Heart right ventricle (tissue), 16 donors: ENCODE data around the gene SPINK6. TPM values are rescaled to one million over a fixed set of nuclear protein-coding genes. Genes with fewer than 3 reads are reported as not detected.

Source experiments
- ATAC-seq, 8 donors: fragments of 200-7000 bp; cut with Tn5 transposase; one replicate each; pipeline ENCODE4 v1.9.1; 2020; ENCODE audit warnings: mild to moderate bottlenecking in 8 of 8, moderate library complexity in 8 of 8, moderate number of reproducible peaks in 1 of 8
- DNase-seq, 2 donors: peaks; one replicate each; pipeline ENCODE4 v3.0.0-alpha.2; 2020
- H3K27ac ChIP-seq, 10 donors: fragments of 200-600 bp; sonication (generic) in 2 of 10; one replicate each; pipeline versions ENCODE4 v1.5.0 to v1.8.0; 2020 to 2022; ENCODE audit warnings: mild to moderate bottlenecking in 3 of 10
- H3K27me3 ChIP-seq, 7 donors: fragments of 200-600 bp; one replicate each; pipeline ENCODE4 v1.8.0; 2021 to 2022; ENCODE audit warnings: mild to moderate bottlenecking in 2 of 7
- H3K36me3 ChIP-seq, 9 donors: fragments of 200-600 bp; sonication (generic) in 1 of 9; one replicate each; pipeline versions ENCODE4 v1.5.0 to v1.8.0; 2020 to 2022; ENCODE audit warnings: mild to moderate bottlenecking in 2 of 9
- H3K4me1 ChIP-seq, 9 donors: fragments of 200-600 bp; sonication (generic) in 1 of 9; one replicate each; pipeline versions ENCODE4 v1.5.0 to v1.8.0; 2020 to 2022; ENCODE audit warnings: mild to moderate bottlenecking in 4 of 9
- H3K4me3 ChIP-seq, 10 donors: fragments of 200-600 bp; sonication (generic) in 2 of 10; one replicate each; pipeline versions ENCODE4 v1.5.0 to v1.8.0; 2020 to 2022; ENCODE audit warnings: mild to moderate bottlenecking in 7 of 10, moderate library complexity in 2 of 10
- H3K9me3 ChIP-seq, 11 donors: fragments of 200-600 bp in 10 of 11; sonication (generic) in 2 of 11; one replicate each; pipeline versions ENCODE4 v1.5.0 to v1.8.0; 2013 to 2022; ENCODE audit warnings: mild to moderate bottlenecking in 2 of 11, control low read depth in 1 of 11, moderate library complexity in 1 of 11
- WGBS, 2 donors: extraction: QIAGEN DNeasy Blood & Tissue Kit; methylation state at CpG; one replicate each; pipeline ENCODE4 v1.1.7; 2013; ENCODE audit warnings: inconsistent platforms in 1 of 2; 5-methylcytosine and 5-hydroxymethylcytosine counted together
- intact Hi-C, 10 donors: fragments of 100-400 bp; cut with DNase I; formaldehyde crosslinking; loops; one replicate each; pipeline versions ENCODE4 v1.11.1 to v1.14.2; 2022
- polyA plus RNA-seq, 2 donors: library from polyadenylated mRNA; stranded (reverse); fragments of 200-250 nt; gene quantifications; one replicate each; pipeline ENCODE4 v1.2.3, GENCODE V29; 2013
- total RNA-seq, 10 donors: library from RNA; stranded (reverse); fragmentation: NEBNext Ultra II Directional in 3 of 10; extraction: Animal tissue kit (Norgen Biotek cat#: 25700) in 3 of 10; gene quantifications; one replicate each; pipeline versions ENCODE4 v1.2.1 to v1.2.4, GENCODE V29; 2021 to 2023
- TF ChIP-seq, protein P1 (sequence below), 9 donors: fragments of 200-600 bp; sonication (generic) in 2 of 9; IDR thresholded peaks; one replicate each; pipeline versions ENCODE4 v1.5.0 to v1.8.0; 2021 to 2022; ENCODE audit warnings: antibody characterized with exemption in 9 of 9, mild to moderate bottlenecking in 5 of 9, moderate library complexity in 1 of 9
- donor health status: Arrhythmogenic right ventricular cardiomyopathy.
- donor health status: ischemic (EF 13 %, LVEDD 7.1; RV severe dilation, severe dysfunction).
- donor health status: healthy with polysubstance abuse.
- donor health status: DM: no; HTN: yes; CAD: no.
- donor health status: DM: no; HTN: no; CAD: no.
- donor health status: ischemic (EF 25% LVEDD 6.9; RV normal size, moderate dysfunction).
- donor health status: ischemic (EF 25% LVEDD 5.7; RV mildly dilated, moderate dysfunction).
- donor health status: healthy.
- donor health status: DM: yes; HTN: yes; CAD: no.
- donor health status: Ischemic cardiomyopathy.
- donor health status: ischemic (EF 35%, LVEDD 5.7; RV mildly dilated, moderate dysfunction).
- donor health status: nonischemic (EF 11% LVEDD 7.7; RV severe dilation, severe dysfunction).
- donor health status: DM: yes; HTN: yes; CAD: no.
- donor health status: PGD.
- donor health status: ischemic (EF 29% LVEDD 5.4; RV normal size, mild dysfunction).
- donor health status: nonischemic (EF 23%, LVEDD 6.1; RV moderate dilation, normal function).

Gene SPINK6
- total and polyA plus RNA-seq, 12 donors: not detected

- no peak for ATAC-seq
- intact Hi-C loops: loop anchor here in 8 of 10 donors (5.0 to 10.0 kb wide), 7 partner anchors 195 to 858 kb away; no protein-coding TSS in a partner anchor
- Histone ChIP-seq H3K27me3 (no peaks in the 10 kb centered on the region), H3K4me1 (no peaks in the 10 kb centered on the region), H3K9me3 (no peaks in the 10 kb centered on the region), H3K4me3 (no peak overlapping the region), H3K36me3 (no peaks in the 10 kb centered on the region), H3K27ac (no peak overlapping the region)
- TF ChIP-seq, protein P1, sequence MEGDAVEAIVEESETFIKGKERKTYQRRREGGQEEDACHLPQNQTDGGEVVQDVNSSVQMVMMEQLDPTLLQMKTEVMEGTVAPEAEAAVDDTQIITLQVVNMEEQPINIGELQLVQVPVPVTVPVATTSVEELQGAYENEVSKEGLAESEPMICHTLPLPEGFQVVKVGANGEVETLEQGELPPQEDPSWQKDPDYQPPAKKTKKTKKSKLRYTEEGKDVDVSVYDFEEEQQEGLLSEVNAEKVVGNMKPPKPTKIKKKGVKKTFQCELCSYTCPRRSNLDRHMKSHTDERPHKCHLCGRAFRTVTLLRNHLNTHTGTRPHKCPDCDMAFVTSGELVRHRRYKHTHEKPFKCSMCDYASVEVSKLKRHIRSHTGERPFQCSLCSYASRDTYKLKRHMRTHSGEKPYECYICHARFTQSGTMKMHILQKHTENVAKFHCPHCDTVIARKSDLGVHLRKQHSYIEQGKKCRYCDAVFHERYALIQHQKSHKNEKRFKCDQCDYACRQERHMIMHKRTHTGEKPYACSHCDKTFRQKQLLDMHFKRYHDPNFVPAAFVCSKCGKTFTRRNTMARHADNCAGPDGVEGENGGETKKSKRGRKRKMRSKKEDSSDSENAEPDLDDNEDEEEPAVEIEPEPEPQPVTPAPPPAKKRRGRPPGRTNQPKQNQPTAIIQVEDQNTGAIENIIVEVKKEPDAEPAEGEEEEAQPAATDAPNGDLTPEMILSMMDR (IDR thresholded peaks at IDR 0.05): no peak
- WGBS, 2 donors: 72 to 76% methylated on average over 1 of the region's 1 CpG
- DNase-seq: no peak
Measured at GRCh38 chr5:148177207-148177606, 25.6 kb upstream of the SPINK6 start.

DNA sequence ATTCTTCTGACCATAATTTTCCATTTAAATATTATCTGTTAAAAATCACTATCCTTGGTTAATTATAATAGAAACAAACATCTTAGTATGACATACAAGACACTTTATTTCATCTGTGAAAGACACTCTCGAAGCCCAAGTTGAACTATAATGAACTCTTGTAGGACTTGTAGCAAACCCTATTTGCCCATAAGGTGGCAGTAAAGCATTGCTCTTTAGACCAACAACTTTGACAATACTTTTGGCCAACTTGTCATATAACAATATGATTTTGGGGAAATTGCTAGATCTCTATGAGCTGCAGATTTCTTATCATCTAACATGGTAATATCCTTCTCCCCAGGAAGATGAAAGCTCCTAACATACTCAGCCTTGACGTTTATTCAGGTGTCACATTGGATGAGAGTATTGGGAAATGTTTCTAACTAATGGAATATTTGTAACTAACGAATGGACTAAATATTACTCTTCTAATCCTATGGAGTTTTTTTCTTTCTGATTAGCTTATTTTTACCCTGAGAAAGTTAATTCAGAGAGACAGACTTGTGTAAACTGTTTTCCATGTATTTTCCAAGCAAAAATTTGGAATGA is 23.5 kb upstream of the SPINK6 start:
- Histone ChIP-seq H3K4me3 (no peak overlapping the region), H3K4me1 (no peaks in the 10 kb centered on the region), H3K27me3 (no peaks in the 10 kb centered on the region), H3K9me3 (no peaks in the 10 kb centered on the region), H3K36me3 (no peaks in the 10 kb centered on the region), H3K27ac (no peak overlapping the region)
- TF ChIP-seq, protein P1 (IDR thresholded peaks at IDR 0.05): peak; percentile 40 to 86 (median 79)
- intact Hi-C loops: loop anchor here in 9 of 10 donors (1.0 to 10.0 kb wide), 11 partner anchors 193 to 855 kb away; no protein-coding TSS in a partner anchor
- WGBS, 2 donors: 39 to 40% methylated on average over 3 of the region's 3 CpGs
- ATAC-seq (peak in 4 of 8 donors; percentile 44 to 60 (median 54)), DNase-seq (peak in 1 of 2 donors; percentile 8)

DNA sequence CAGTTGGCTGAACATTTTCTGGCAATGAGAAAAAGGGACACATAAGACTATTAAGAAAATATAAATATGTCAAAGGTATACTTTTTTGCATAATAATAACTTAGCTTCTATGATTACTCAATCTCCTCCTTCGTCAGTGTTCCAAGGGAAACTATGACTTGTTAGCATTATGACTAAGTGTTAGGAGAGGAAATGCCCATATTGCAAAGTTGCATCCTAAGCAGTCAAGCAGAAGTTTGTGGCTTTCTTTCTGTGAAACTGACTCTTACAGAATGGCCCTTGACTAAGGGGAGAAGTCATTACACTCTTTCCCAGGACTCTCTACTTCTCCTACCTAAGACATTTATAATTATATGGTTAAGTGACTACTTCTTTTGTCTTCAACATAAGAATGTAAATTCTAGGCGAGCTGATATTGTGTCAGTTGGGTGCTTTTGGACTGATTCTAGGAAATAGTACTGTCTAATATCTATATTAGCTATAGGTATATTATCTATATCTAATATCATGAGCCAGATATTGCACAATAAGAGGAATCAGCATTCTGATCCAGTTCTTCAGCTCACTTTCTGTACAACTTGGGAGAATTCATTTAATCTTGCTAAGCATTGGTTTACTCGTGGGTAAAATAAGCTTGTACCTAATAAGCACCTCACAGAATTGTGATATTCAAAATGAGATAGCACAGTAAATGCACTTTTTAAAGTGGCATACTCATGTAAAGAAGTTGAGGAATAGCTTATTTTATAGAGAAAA is 16.4 kb upstream of the SPINK6 start:
- Histone ChIP-seq H3K4me3 (no peak overlapping the region), H3K27me3 (no peaks in the 10 kb centered on the region), H3K4me1 (peaks cover 0 to 21% (median 0%) of the 10 kb centered on the region in 9 donors), H3K36me3 (no peaks in the 10 kb centered on the region), H3K9me3 (no peaks in the 10 kb centered on the region), H3K27ac (peak overlapping the region in 2 of 10 donors; percentile 0 to 84)
- WGBS, 2 donors: 79 to 90% methylated on average over 3 of the region's 3 CpGs
- DNase-seq (no peak), ATAC-seq (peak in 2 of 8 donors; percentile 59 to 77)
- intact Hi-C loops: loop anchor here in 2 of 10 donors (10.0 kb wide), 2 partner anchors 538 to 928 kb away; no protein-coding TSS in a partner anchor
- TF ChIP-seq, protein P1 (IDR thresholded peaks at IDR 0.05): no peak

DNA sequence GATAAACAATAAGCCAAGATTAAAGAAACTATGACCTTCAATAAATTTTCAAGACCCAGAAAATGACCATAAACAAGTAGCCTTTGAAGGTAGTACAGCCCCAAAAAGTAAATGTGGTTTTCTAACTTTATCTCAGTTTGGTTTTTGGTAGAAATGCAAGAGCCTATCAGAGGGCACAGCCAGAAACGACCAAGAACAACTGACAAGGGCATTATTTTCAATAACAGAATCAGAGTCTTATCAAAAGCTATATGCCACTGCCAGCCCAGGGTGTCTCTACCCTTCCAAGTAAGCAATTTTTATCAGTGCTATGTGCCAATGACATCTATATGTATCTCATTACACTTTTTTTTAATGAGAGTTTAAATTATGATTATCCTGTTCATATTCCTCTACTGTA is 11.8 kb upstream of the SPINK6 start:
- Histone ChIP-seq H3K36me3 (no peaks in the 10 kb centered on the region), H3K4me3 (no peak overlapping the region), H3K27me3 (no peaks in the 10 kb centered on the region), H3K4me1 (peaks cover 0 to 15% (median 0%) of the 10 kb centered on the region in 9 donors), H3K27ac (no peak overlapping the region), H3K9me3 (no peaks in the 10 kb centered on the region)
- TF ChIP-seq, protein P1 (IDR thresholded peaks at IDR 0.05): no peak
- intact Hi-C loops: no loop called here
- ATAC-seq (no peak), DNase-seq (no peak)
- 27 to 44% methylated on average over 1 of the region's 1 CpG for WGBS, 2 donors
